Smooth muscle cell (in vitro differentiated cells): ENCODE measurements around the gene GPC6. TPM values are rescaled to one million over a fixed set of nuclear protein-coding genes. Genes with fewer than 3 reads are reported as not detected.

Experiments used
- DNase-seq: peaks from one replicate; lab custom pipeline; 2025; ENCODE audit not compliant: unreplicated experiment; lab: John Stamatoyannopoulos, UW
- H2AFZ ChIP-seq: fragments of 200-600 bp; sonication (generic); 2 replicates; pipeline ENCODE4 v1.6.0; 2016; ENCODE audit warnings: antibody characterized with exemption, low read depth, mild to moderate bottlenecking
- H3F3A ChIP-seq: fragments of 200-600 bp; sonication (generic); 2 replicates; pipeline ENCODE4 v1.6.0; 2017; ENCODE audit warnings: antibody characterized with exemption, low read depth
- H3K27ac ChIP-seq: fragments of 200-600 bp; sonication (generic); 2 replicates; pipeline ENCODE4 v1.5.1; 2016; ENCODE audit warnings: low read depth, mild to moderate bottlenecking
- H3K27me3 ChIP-seq: fragments of 200-600 bp; sonication (generic); 2 replicates; pipeline ENCODE4 v1.6.1; 2016; ENCODE audit warnings: low read depth, mild to moderate bottlenecking
- H3K36me3 ChIP-seq: fragments of 200-600 bp; sonication (generic); 2 replicates; pipeline ENCODE4 v1.5.1; 2016; ENCODE audit warnings: low read depth
- H3K4me1 ChIP-seq: fragments of 200-600 bp; sonication (generic); 2 replicates; pipeline ENCODE4 v1.5.1; 2016; ENCODE audit warnings: low read depth
- H3K4me2 ChIP-seq: fragments of 200-600 bp; sonication (generic); 2 replicates; pipeline ENCODE4 v1.6.0; 2016; ENCODE audit warnings: mild to moderate bottlenecking
- H3K4me3 ChIP-seq: fragments of 200-600 bp; sonication (generic); 2 replicates; pipeline ENCODE4 v1.5.1; 2016; ENCODE audit warnings: mild to moderate bottlenecking
- H3K79me2 ChIP-seq: fragments of 200-600 bp; sonication (generic); 2 replicates; pipeline ENCODE4 v1.6.0; 2016; ENCODE audit warnings: low read depth, mild to moderate bottlenecking
- H3K9ac ChIP-seq: fragments of 200-600 bp; sonication (generic); 2 replicates; pipeline ENCODE4 v1.6.0; 2016; ENCODE audit warnings: low read depth
- H3K9me3 ChIP-seq: fragments of 200-600 bp; sonication (generic); replicated peaks from 2 replicates; pipeline ENCODE4 v1.5.1; 2016; ENCODE audit warnings: low read depth
- H4K20me1 ChIP-seq: fragments of 200-600 bp; sonication (generic); 2 replicates; pipeline ENCODE4 v1.6.0; 2016; ENCODE audit warnings: low read depth
- CTCF ChIP-seq: fragments of 200-600 bp; sonication (generic); IDR thresholded peaks from 2 replicates; pipeline ENCODE4 v1.5.1; 2017; ENCODE audit warnings: borderline replicate concordance, mild to moderate bottlenecking, antibody characterized with exemption; ENCODE audit not compliant: insufficient read depth, poor library complexity, severe bottlenecking
- WGBS: methylation state at CpG from one replicate; pipeline ENCODE4 v1.1.7; 2016; ENCODE audit warnings: low lambda C conversion rate; 5-methylcytosine and 5-hydroxymethylcytosine counted together
- polyA plus RNA-seq: library from polyadenylated mRNA; unstranded; fragments of >200 nt; fragmentation: Nextera tagmentation; extraction: Ambion mirVana; gene quantifications from 2 replicates; pipeline ENCODE4 v1.2.1, GENCODE V29; 2016
- total RNA-seq: library from RNA; depleted of rRNA; stranded (reverse); fragments of >200 nt; gene quantifications from 2 replicates; pipeline ENCODE4 v1.2.3, GENCODE V29; 2014

The GPC6 gene
- total and polyA plus RNA-seq, 2 experiments from 2014 or later = 19.7 to 68.5 TPM

GRCh38 chr13:94087100-94087499 lies 860.5 kb downstream of the GPC6 start:
- H3K27me3 ChIP-seq = no peaks in the 10 kb centered on the region
- no peak for DNase-seq
- H3F3A ChIP-seq = no peaks in the 10 kb centered on the region
- TF ChIP-seq CTCF = no peak
- H3K4me2 ChIP-seq = no peak overlapping the region
- no peaks in the 10 kb centered on the region for H3K4me1 ChIP-seq
- no peak overlapping the region for H3K9ac ChIP-seq
- no peaks in the 10 kb centered on the region for H4K20me1 ChIP-seq
- H3K27ac ChIP-seq = no peak overlapping the region
- H3K4me3 ChIP-seq = no peak overlapping the region
- H3K9me3 ChIP-seq = no peaks in the 10 kb centered on the region
- WGBS = 95% methylated on average over 3 of the region's 3 CpGs
- H2AFZ ChIP-seq = no peak overlapping the region
- no peaks in the 10 kb centered on the region for H3K36me3 ChIP-seq
- no peaks in the 10 kb centered on the region for H3K79me2 ChIP-seq

GRCh38 chr13:94088742-94089141 lies 862.1 kb downstream of the GPC6 start:
- Histone ChIP-seq H3K4me2 (no peak overlapping the region), H3K27ac (no peak overlapping the region), H3K27me3 (no peaks in the 10 kb centered on the region), H3F3A (peaks cover 3% of the 10 kb centered on the region), H4K20me1 (no peaks in the 10 kb centered on the region), H3K4me1 (no peaks in the 10 kb centered on the region), H2AFZ (no peak overlapping the region), H3K4me3 (no peak overlapping the region), H3K9me3 (no peaks in the 10 kb centered on the region), H3K79me2 (no peaks in the 10 kb centered on the region), H3K36me3 (no peaks in the 10 kb centered on the region), H3K9ac (no peak overlapping the region)
- no peak for TF ChIP-seq CTCF
- WGBS = 78% methylated on average over 4 of the region's 4 CpGs
- DNase-seq = no peak

GRCh38 chr13:94090773-94091480 lies 864.3 kb downstream of the GPC6 start:
- TF ChIP-seq CTCF = no peak
- no peak overlapping the region for H3K9ac ChIP-seq
- DNase-seq = no peak
- no peak overlapping the region for H3K27ac ChIP-seq
- H4K20me1 ChIP-seq = no peaks in the 10 kb centered on the region
- H3K79me2 ChIP-seq = no peaks in the 10 kb centered on the region
- no peak overlapping the region for H3K4me2 ChIP-seq
- peaks cover 10% of the 10 kb centered on the region for H3F3A ChIP-seq
- no peak overlapping the region for H3K4me3 ChIP-seq
- no peak overlapping the region for H2AFZ ChIP-seq
- WGBS = 72% methylated on average over 3 of the region's 3 CpGs
- H3K27me3 ChIP-seq = no peaks in the 10 kb centered on the region
- H3K4me1 ChIP-seq = peaks cover 7% of the 10 kb centered on the region
- H3K36me3 ChIP-seq = no peaks in the 10 kb centered on the region
- no peaks in the 10 kb centered on the region for H3K9me3 ChIP-seq

- no peak for TF ChIP-seq CTCF
- no peaks in the 10 kb centered on the region for H4K20me1 ChIP-seq
- no peak overlapping the region for H3K9ac ChIP-seq
- no peaks in the 10 kb centered on the region for H3K9me3 ChIP-seq
- H2AFZ ChIP-seq = no peak overlapping the region
- H3K27ac ChIP-seq = peak overlapping the region; percentile 66
- H3K36me3 ChIP-seq = no peaks in the 10 kb centered on the region
- peaks cover 7% of the 10 kb centered on the region for H3K4me1 ChIP-seq
- peak overlapping the region; percentile 55 for H3K4me2 ChIP-seq
- H3K27me3 ChIP-seq = no peaks in the 10 kb centered on the region
- H3K79me2 ChIP-seq = no peaks in the 10 kb centered on the region
- H3K4me3 ChIP-seq = no peak overlapping the region
- peaks cover 10% of the 10 kb centered on the region for H3F3A ChIP-seq
- WGBS = 34% methylated on average over 2 of the region's 2 CpGs
- DNase-seq = no peak
These were observed 867.2 kb downstream of the GPC6 start for GRCh38 chr13:94093652-94094315.
